ENCODE results near the gene RNF169.
"Not testable (repeated sequence)": the region's sequence is repeated elsewhere in the genome, so short reads cannot be mapped to it uniquely, and the experiment has no call there.

RNF169 gene

DNA sequence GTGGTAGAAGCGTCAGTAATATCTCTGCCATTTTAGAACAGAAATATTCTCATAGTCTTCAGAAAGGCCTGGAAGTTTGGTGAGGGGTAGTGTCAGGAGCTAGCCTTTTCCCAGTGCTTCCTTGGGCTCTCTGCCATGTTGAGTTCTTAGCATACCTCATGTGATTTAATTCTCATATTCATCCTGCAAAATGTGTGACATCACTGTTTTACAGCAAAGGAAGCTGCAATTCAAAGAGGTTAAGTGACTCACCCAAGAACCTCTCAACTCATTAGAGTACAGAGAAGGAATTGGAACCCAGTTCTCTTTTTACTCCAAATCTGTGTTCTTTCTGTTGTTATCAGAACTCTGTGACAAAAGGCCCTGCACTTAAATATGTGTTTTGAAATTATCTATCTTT, 72.1 kb downstream of the RNF169 start:
- DNase-seq (ENCODE audit: low read depth in 2 of 2): no peak

DNA sequence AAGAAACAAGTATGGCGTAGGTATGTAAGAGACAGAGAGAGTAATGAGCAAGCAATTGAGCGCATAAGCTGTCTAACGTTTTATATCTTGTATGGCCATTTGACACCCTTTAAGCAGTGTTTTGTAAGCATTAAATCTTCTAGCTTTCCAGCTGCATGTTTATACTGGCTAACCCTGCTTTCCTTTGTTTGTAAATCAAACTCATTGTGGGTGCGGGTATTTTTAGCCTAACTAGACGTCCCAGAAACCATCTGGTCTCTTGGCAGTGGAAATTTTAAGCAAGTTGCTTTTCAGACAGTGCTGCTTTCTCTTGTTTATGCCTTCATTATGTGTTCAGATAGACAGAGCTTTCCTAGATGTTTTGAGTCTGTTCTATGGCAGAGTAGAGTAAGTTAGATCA, 73.5 kb downstream of the RNF169 start:
- no peak for DNase-seq (ENCODE audit: low read depth in 2 of 2)

DNA sequence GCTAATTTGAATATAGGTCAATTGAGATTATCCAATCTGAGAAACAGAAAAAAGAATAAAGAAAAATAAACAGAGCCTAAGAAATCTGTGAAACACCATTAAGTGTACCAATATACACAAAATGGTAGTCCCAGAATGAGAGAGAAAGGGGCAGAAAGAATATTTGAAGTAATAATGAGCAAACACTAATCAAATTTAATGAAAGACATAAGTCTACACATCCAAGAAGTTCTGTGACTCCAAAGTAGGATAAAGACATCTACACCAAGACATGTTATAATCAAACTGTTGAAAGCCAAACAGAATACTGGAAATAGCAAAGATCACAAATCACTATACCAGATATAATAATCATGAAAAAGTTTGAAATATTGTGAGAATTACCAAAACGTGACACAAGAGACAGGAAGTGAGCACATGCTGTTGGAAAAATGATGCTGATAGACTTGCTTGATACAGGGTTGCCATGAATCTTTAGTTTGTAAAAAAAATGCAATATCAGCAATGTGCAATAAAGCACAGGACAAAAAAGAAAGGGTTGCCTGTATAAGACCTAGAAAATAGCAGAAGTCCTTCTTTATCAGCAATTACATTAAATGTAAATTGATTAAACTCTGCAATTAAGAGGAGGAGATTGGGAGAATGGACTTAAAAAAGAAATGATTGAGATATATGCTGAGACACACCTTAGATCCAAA, 75.8 kb downstream of the RNF169 start:
- DNase-seq (ENCODE audit: low read depth in 2 of 2): no peak

DNA sequence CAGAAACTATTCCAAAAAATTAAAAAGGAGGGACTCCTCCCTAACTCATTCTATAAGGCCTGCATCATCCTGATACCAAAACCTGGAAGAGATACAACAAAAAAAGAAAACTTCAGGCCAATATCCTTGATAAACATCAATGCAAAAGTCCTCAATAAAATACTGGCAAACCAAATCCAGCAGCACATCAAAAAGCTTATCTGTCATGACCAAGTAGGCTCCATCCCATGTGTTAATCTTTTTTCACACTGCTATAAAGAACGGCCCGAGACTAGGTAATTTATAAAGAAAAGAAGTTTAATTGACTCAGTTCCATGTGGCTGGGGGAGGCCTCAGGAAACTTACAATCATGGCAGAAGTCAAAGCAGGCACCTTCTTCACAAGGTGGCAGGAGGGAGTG, 76.9 kb downstream of the RNF169 start:
- DNase-seq (ENCODE audit: low read depth in 2 of 2): not testable (repeated sequence)

DNA sequence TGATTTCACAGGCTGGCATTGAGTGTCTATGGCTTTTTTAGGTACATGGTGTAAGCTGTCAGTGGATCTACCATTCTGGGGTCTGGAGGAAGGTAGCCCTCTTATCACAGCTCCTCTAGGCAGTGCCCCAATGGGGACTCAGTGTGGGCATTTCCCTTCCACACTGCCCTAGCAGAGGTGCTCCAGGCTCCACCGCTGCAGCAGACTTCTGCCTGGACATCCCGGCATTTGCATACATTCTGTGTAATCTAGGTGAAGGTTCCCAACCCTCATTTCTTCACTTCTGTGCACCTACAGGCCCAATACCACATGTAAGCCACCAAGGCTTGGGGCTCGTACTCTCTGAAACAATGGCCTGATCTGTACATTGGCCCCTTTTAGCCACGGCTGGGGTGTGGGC, 78.3 kb downstream of the RNF169 start:
- DNase-seq (ENCODE audit: low read depth in 2 of 2): no peak

DNA sequence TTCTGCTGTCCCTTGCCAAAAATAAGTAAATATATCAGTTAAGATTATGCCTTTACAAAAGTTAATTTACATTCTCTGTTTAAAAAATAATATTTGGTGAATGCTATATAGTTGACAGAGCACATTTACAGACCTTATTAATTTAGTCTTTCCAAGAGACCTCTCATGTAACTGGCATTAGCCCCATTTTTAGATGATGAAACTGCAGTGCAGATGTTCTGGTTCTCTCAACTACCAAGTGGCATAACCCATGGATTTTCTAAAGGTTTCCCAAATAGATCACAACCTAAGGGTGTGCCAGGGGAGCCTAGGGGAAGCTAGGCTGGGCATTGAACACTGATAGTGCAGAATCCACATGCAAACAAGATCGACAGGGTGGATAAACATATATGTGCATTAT, 88.5 kb downstream of the RNF169 start:
- DNase-seq (ENCODE audit: low read depth in 2 of 2): no peak

DNA sequence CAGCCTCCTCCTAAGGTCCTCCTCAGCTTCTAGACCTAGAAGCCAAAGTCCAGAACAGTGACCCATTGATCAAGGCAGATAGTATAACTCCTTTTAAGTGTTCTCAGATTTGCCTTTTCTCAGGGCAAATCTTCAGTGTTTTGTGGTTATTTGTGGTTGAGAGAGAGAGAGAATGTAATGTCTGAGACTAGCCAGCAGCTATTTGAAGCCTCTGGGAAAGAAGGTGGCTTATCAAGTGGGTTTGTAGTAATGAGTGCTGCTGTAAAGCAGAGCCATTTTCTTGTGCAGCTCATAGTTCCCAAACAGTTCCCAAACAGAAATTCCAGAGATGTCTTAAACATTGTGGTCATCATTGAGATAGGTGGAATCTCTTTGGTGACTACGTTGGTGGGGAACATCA, 89.5 kb downstream of the RNF169 start:
- DNase-seq (ENCODE audit: low read depth in 2 of 2): no peak

DNA sequence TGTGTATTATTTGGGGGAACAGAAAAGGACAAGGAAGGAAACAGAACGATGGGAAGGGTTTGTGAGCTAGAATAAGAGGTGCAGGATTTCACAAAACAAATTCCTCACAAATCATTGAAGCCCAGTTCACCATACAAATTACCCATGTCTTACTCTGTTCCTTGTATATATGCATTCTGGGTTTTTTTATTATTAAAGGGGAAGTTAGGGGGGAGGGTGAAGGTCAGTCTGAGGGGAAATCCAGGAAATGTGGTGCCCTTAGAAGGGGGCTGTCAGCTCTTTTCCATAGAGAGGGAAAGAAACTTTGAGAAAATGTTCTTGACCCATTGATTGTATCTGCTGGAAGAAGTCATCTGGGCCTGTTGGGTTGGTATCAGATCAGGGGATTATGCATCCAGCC, 90.8 kb downstream of the RNF169 start:
- no peak for DNase-seq (ENCODE audit: low read depth in 2 of 2)

DNA sequence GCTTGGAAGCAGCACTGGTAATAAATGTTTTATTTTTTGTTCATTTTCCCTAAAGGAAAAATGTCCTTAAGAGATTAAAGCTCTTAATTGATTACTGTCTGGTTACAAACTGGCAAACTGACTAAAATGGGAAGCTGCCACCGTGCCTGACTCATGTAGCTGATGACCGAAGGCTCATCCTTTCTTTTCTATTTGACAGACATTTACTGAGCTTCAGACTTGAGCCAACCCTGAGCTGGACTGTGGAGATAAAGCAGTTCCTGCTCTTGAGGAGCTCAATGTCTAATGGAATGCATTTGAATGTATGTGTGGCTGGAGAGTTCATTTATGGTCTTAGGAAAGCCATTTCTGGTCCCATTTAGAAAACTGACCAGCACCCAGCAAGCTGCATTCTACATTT, 91.3 kb downstream of the RNF169 start:
- DNase-seq (ENCODE audit: low read depth in 2 of 2): no peak

DNA sequence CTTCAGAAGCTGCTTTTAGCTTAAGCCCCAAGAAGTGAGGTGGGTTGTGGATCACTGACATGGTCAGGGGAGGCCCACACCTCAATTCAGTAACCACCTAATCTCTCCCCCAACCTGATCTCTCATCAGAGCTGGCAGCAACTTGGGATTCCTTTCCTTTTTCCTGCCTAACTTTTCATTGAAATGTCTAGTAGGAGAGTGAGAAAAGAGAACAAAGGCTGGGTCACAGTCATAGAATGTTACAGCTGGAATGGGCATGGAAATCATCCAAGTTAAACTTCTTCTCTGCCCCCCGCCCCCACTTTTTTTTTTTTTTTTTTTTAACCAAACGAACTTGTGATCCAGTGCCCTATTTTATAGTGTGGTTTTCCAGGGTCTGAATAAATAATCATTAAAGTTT, 91.8 kb downstream of the RNF169 start:
- DNase-seq (ENCODE audit: low read depth in 2 of 2): no peak

DNA sequence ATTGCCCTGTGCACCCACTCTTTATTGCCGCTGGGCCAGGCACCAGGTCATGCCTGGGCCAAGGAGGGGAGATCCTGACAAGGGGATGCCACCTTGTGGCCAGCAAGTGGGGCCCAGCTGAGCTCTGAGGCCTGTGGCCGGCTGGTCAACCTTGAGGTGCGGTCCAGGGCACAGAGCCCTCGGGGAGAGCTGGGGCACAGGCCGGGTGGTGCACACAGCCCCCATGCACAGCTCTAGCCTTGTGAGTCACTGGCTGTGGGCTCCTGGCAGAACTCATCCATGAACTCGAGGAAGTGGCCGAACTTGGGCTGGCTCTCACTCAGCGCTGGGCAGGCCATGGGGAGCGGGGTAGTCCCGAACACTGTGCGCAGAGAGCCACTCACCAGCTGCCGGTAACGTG, 94.3 kb downstream of the RNF169 start:
- no peak for DNase-seq (ENCODE audit: low read depth in 2 of 2)

DNA sequence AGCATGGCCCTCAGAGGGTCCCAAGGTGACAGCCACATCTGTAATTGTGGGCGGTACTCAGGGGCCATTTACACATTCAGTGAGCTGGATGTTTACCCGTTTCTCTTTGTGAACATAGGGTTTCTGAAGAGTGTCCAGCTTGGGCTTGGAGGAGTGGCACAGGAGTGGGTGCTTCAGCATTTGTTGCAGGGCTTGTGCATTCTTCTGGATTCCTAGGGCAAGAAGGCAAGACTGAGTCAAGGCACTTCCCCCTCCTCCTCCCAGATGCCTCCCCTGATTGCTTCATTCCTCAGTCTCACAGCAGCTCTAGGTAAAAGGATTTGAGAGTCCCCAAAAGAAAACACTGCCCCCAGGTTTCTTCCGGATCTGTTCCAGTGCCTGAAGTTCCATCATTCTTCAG, 95.4 kb downstream of the RNF169 start:
- DNase-seq (ENCODE audit: low read depth in 2 of 2): no peak

DNA sequence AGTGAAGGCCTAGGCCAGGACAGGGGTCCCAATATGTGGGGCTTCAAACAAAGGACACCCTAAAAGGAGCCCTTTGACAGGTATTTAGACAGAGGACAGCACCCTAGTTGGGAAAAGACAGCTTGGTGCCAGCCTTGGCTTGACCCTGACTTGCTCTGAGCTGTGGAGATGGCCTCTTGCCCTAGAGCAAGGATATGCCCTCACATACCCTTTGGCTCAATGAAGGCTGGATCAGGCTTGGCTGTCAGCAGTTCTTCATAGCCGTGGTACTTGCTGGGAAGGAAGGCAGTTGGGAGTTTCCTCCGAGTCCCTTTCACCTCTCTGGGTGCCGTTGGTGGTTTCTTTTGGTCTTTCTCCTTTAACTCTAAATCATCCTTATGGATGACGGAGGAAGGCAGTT, 96.2 kb downstream of the RNF169 start:
- no peak for DNase-seq (ENCODE audit: low read depth in 2 of 2)

DNA sequence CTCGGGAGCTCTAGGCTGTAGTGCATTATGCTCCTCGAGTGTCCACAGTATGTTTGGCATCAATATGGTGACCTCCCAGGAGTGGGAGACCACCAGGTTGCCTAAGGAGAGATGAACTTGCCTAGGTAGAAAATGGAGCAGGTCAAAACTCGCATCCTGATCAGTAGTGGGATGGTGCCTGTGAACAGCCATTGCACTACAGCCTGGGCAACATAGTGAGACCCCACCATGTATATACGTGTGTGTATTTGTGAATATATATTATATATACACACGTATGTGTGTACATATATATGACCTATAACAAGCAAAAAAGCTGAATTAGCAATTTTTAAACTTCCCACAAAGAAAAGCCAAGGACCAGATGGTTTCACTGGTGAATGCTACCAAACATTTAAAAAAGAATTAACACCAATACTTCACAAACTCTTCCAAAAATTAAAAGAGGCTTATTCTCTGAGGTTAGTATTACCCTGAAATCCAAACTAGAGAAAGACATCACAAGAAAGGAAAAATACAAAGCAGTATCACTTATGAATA, 97.4 kb downstream of the RNF169 start:
- no peak for DNase-seq (ENCODE audit: low read depth in 2 of 2)

DNA sequence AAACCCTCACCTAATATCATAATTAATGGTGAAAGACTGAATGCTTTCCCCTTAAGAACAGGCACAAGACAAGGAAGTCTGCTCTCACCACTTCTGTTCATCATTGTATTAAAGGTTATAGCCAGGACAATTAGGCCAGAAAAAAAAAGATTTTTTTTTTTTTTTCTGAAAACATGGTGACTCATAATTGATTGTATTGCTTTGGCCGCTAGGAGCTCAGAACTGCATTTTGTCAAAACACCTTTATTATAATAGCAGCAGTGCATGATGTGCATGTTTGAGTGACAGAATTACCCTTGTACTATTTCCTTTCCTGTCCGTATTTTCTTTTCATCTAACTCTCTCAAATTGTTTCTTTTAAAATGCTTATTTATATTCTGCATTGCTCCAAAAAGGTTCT, 98.1 kb downstream of the RNF169 start:
- DNase-seq (ENCODE audit: low read depth in 2 of 2): no peak

DNA sequence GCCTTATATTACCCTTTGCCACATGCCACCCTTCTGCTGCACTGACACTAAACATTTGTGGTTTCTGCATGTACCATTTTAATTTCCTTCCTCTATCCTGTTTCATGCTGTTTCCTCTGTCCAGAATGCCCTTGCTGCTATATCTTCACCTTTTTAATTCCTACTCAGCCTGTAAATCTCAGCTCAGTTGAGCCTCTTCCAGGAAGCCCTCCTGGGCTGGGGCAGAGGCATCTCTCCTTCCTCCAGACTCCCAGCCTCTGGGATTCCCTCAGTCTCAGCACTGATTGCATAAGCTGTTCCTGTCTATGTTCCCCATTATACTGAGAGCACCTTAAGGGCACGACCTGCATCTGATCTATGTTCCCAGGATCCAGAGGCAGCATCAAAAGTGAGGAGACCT, 98.7 kb downstream of the RNF169 start:
- no peak for DNase-seq (ENCODE audit: low read depth in 2 of 2)

DNA sequence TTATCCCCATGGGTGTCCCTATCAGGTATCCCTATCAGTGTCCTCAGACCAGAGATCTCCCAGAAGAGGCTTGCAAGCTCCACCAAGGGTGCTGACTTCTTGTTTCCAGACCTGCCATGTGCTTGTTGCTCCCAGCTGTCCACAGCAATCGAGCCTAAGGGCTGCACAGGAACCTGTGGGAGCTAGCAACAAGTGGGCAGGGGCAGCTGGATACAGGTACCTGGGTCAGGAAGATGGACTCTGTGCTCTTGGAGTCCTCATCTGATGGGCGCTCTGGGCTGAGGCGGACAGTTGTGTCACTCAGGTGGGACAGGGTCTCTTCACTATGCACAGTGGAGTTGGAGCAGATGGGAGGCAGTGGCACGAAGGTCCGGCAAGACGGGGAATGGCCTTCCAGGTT, 99.2 kb downstream of the RNF169 start:
- DNase-seq (ENCODE audit: low read depth in 2 of 2): no peak

DNA sequence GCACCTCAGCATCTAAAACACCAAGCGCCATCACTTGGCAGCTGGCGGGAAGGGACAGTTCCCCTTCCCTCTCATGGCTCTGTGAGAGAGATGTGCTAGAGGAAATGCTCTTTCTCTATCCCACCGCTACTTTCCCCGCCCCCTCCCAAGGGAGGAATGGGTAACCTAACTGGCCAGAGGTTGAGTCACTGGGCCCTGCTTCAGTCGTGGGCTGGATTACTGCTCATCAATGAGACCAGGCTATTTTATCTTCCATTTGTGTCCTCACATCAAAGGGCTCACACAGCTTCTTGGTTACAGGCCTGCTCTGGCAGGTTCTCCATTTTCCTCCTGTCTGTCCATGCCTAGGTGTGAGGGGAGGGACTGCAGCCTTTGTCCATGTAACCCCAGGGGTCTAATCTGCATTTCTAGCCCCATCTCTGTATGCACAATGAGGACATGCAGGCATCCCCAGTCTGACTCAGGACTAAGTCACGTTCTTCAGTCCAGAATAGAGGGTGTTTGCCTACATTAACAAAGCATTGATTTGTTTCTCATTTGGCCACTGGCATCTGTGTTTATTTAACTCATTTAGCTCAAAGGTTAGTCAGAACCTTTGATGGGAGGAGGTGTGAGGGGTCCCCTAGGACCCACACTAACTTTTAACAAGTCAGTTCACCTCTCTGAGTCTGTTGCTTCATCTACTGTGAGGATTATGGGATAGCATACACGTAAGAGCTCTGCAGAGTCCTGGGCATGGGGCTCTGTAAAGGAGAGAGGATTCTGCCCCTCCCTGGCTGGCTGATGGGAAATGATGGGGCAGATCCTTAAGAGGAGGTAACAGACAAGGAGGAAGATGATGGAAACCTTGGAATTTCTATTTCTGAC, 101.1 kb downstream of the RNF169 start:
- DNase-seq (ENCODE audit: low read depth in 2 of 2): no peak

DNA sequence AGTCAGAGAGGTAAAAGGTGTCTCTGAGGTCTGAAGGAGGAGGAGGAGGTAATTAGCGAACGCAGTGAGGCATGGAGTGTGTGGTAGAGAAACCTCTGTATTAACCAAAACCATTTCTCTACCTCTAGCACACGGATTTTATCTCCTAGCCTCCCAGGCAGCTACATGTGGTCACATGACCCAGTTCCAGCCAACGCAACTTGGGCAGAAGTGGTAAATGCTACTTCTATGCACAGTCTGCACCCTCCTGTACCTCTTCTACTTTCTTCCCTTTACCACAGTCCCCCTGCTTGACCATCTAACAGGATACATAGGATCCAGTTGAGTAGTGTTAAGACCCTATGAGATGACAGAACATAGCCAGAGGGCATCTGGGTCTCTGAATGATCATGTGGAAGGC, 104.6 kb downstream of the RNF169 start:
- DNase-seq (ENCODE audit: low read depth in 2 of 2): no peak

DNA sequence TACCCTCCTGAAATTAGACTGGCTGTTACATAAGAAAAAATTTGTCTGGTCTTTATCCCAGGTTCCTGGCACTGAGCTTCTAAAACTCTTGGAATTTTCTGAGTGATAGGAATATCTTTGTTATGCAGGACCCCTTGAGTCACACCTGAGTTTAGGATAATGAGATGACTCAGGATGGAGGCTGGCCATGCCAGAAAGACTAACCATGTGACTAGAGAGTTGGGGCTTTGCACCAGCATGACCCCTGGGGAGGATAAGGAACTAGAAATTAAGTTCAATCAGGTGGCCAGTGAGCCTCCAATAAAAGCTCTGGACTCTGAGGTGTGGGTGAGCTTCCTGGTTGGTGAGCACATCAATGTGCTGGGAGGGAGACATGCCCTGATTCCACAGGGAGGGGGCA, 112.1 kb downstream of the RNF169 start:
- no peak for DNase-seq (ENCODE audit: low read depth in 2 of 2)

DNA sequence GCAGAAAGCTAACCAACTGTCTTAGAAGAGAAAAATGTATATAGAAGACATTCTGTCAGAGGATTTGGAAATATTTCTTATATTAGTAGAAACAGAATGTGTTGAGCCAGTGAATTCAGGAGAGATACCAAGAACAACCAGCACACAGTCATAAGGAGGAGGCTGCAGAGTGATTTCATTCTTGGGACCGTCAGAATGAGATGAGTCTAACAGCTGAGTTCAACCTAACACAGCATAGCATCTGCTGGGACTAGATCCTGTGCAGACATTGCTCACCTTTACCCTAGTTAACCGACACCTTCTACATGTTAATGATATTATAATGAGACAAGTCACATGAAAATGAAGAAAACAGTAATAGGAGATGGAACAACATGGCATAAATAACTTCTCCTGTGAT, 114.8 kb downstream of the RNF169 start:
- DNase-seq (ENCODE audit: low read depth in 2 of 2): no peak

DNA sequence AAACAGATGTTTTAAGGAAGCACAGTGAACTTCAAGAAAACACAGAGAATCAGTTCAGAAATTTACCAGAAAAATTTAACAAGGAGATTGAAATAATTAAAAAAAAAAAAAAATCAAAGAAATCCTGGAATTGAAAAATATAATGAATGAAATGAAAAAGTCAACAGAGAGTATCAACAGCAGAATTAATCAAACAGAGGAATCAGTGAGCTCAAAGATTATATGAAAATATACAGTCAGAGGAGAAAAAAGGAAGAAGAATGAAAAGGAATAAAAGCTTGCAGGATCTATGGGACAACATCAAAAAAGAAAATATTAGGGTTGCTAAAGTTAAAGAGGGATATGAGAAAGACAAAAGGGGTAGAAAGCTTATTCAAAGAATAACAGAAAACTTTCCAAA, 117.9 kb downstream of the RNF169 start:
- no peak for DNase-seq (ENCODE audit: low read depth in 2 of 2)

DNA sequence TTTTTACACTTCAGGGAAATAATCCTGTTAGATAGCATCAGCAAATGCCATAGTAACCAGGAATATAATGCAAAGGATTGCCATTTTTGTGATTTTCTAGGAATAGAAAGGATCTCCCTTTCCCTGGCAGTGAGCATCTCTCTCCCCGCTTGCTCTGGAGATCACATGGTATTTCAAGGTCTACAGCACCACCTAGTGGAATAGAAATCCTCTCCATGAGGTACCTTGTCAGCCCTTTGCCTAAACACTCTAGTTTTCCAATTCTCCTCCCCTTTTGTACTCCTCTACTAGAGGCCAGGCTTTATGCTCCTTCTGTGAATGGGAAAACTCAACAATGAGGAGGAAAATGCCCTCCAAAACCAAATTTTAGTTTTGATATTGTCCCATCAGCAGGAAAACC, 121.8 kb downstream of the RNF169 start:
- DNase-seq (ENCODE audit: low read depth in 2 of 2): no peak

Data from stimulated activated CD8-positive, alpha-beta memory T cell treated with anti-CD3 and anti-CD28 coated beads, Interleukin-7, amount 100 ng/mL, for 4 hours (primary cell).